A549 treated with DMSO at 1 μM for 4 hours (cell line): ENCODE results near the gene C3orf18. TPM values are rescaled to one million over a fixed set of nuclear protein-coding genes. Genes with fewer than 3 reads are reported as not detected.

Source experiments
- total RNA-seq: library from RNA; stranded (reverse); fragments of 200-300 nt; extraction: Qiagen RNA extraction; gene quantifications from 5 replicates; pipeline ENCODE4 v1.2.3, GENCODE V29; 2022; ENCODE audit warnings: low read depth

C3orf18 gene
- 2.2 to 3.1 TPM (median 2.8 TPM) in 5 replicates for total RNA-seq

DNA sequence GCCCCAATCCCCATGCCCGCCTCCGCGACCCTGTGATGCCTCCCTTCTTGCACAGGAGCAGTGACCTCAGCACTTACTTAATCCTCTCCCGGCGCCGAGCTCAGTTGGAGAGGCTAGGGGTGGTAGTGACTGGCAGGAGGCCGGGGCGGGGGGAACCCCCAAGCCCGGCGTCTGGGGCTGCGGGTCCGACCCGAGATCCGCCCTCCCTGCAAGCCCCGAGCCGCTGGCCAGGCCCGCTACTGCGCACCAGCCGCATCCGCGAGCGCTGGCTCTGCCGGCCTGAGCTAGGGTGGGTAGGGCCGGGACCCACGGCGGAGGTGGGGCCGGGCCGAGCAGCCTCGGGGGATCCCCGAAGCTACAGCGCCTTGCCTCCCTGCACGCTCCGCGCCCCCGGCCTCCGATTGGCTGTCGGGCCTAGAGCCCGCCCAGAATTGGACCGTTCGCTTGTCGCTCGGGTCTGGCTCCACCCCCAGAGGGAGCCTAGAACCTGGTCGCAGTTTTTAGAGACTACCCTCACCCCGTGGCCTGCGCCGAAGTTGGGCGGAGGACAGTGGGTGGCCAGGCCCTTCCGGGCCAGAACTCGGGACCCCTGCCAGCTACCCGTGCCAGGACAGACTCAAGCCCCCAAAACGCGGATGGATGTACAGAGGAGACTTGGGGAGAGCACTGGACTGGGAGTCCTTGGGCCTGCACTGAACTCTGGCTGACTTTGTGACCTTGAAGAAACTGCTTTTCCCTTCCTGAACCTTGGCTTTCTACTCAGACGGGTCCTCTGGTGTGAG, at the start of gene C3orf18:
Gene C3orf18, minus strand, starts transcription at position 362 of the 782 bp plus-strand sequence. CDS start 2,048 bp downstream, outside the sequence.

DNA sequence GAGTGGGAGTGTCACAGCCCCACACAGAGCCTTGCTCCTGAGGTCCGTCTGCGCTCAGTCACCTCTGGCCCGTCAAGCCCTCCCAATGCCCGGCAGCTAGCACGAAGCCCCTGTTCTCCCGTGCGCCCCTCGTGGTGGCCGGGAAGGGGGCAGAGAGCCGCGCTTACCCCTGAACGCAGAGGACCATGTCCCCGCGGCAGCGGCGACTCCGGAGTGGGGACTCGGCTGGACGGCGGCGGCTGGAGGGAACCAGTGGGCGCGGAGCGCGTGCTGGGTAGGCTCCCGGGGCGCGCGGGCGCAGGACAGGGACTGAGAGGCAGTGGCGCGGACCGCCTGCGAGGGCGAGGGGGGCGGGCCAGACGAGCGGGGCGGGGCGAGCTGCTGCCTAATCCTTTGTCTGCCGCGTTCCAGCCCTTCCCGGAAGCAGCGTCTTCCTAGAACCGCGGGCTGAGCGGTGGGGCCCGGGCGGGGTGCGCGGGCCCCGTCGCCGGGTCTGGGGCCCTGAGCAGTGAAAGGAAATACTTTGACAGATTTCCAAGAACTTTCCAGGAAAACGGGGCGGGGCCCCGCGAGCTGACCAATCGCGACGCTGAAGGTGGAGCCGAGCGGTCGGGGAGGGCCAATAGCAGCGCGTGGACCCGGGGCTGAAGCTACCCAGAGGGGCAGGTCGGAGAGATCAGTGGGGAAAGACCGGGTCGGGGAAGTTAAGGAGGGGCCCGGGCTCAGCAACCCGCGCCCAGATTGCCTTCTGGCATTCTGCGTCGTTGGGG, 44.1 kb upstream of the C3orf18 start, which contains the start of gene CISH:
Gene CISH, minus strand, starts transcription at position 311 of the 770 bp plus-strand sequence. Its CDS starts 124 bp downstream, at position 187.

GRCh38 chr3:50568947-50569749, 1.6 kb upstream of the C3orf18 start, which contains the start of gene HEMK1:
Gene HEMK1, plus strand, starts transcription at chr3:50569522. Its CDS starts 1,583 bp downstream, at chr3:50571105.

Other genes with a start within 250 kb of the C3orf18 start
- gene HYAL2, start 245.0 kb downstream of the C3orf18 start, total RNA-seq, result 19.8 to 26.8 TPM (median 22.6 TPM) in 5 replicates
- 25.9 to 35.4 TPM (median 33.7 TPM) in 5 replicates for gene TUSC2, start 239.5 kb downstream of the C3orf18 start, total RNA-seq
- 18.0 to 19.6 TPM (median 19.3 TPM) in 5 replicates for gene RASSF1, start 226.9 kb downstream of the C3orf18 start, total RNA-seq
- gene ZMYND10, start 222.0 kb downstream of the C3orf18 start, total RNA-seq, result 0.53 to 1.2 TPM (median 1.00 TPM) in 5 replicates
- 12.8 to 14.0 TPM (median 13.3 TPM) in 5 replicates for gene NPRL2, start 217.0 kb downstream of the C3orf18 start, total RNA-seq
- gene CYB561D2, start 216.9 kb downstream of the C3orf18 start, total RNA-seq, result 17.2 to 23.0 TPM (median 22.0 TPM) in 5 replicates
- 40.0 to 48.2 TPM (median 43.0 TPM) in 5 replicates for gene TMEM115, start 208.2 kb downstream of the C3orf18 start, total RNA-seq
- 0.36 to 0.78 TPM (median 0.42 TPM) in 5 replicates for gene CACNA2D2, start 64.1 kb downstream of the C3orf18 start, total RNA-seq
- 3.5 to 7.6 TPM (median 7.0 TPM) in 5 replicates for gene HEMK1, start 1.8 kb upstream of the C3orf18 start, total RNA-seq
- 0.48 to 0.75 TPM (median 0.70 TPM) in 5 replicates for gene CISH, start 44.0 kb upstream of the C3orf18 start, total RNA-seq
- 23.5 to 26.5 TPM (median 25.6 TPM) in 5 replicates for gene MAPKAPK3, start 49.4 kb upstream of the C3orf18 start, total RNA-seq
- 0.37 to 0.50 TPM (median 0.43 TPM) in 5 replicates for gene DOCK3, start 107.2 kb upstream of the C3orf18 start, total RNA-seq